RWPE1 (cell line): ENCODE measurements around the gene RPL39L.

Source experiments
- CTCF ChIA-PET: fragments of 350-600 bp; sonication (Branson Sonifier 250); formaldehyde crosslinking; extraction: SDS; loops from one replicate; lab custom pipeline; 2021; lab: Yijun Ruan, JAX
- POLR2A ChIA-PET: fragments of 400-600 bp; formaldehyde crosslinking; extraction: SDS; loops from one replicate; lab custom pipeline; 2020; ENCODE audit warnings: antibody characterized with exemption; ENCODE audit not compliant: low non-redundant PET; lab: Yijun Ruan, JAX
- DNase-seq: peaks from one replicate; pipeline ENCODE4 v3.0.0; 2012; ENCODE audit warnings: low spot score
- H3K27ac ChIP-seq: fragments of 450-650 bp; 2 replicates; pipeline ENCODE4 v1.5.1; 2017
- TF ChIP-seq, protein P1 (sequence below): fragments of 450-650 bp; conservative IDR thresholded peaks from 2 replicates; pipeline ENCODE4 v1.5.1; 2017; ENCODE audit warnings: low read depth, mild to moderate bottlenecking

RPL39L gene

DNA sequence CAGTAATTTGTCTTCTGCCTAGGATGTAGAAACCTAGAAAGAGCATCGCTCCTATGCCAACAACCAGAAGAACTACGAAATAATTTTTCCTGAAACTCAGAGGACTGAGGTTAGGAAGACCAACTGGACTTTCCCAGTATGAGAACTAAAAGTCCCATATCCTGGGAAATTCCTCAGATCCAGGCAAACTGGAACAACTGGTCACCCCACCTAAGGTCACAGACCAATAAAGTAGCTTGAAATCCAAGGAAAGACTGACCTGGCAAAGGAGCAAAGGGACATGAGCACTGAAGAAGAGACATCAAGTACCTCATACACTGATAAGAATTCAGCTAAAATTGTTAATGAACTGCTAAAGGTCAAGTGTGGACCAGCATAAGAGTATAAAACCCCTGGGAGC, 6.6 kb downstream of the RPL39L start:
- no peak overlapping the region for H3K27ac ChIP-seq
- POLR2A ChIA-PET = no interaction called here
- CTCF ChIA-PET = interaction anchor here (0.5 kb wide), 1 partner anchor 196 kb away, joined by 3 read pairs; no protein-coding TSS in a partner anchor
- TF ChIP-seq, protein P1, sequence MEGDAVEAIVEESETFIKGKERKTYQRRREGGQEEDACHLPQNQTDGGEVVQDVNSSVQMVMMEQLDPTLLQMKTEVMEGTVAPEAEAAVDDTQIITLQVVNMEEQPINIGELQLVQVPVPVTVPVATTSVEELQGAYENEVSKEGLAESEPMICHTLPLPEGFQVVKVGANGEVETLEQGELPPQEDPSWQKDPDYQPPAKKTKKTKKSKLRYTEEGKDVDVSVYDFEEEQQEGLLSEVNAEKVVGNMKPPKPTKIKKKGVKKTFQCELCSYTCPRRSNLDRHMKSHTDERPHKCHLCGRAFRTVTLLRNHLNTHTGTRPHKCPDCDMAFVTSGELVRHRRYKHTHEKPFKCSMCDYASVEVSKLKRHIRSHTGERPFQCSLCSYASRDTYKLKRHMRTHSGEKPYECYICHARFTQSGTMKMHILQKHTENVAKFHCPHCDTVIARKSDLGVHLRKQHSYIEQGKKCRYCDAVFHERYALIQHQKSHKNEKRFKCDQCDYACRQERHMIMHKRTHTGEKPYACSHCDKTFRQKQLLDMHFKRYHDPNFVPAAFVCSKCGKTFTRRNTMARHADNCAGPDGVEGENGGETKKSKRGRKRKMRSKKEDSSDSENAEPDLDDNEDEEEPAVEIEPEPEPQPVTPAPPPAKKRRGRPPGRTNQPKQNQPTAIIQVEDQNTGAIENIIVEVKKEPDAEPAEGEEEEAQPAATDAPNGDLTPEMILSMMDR = no peak
- no peak for DNase-seq

DNA sequence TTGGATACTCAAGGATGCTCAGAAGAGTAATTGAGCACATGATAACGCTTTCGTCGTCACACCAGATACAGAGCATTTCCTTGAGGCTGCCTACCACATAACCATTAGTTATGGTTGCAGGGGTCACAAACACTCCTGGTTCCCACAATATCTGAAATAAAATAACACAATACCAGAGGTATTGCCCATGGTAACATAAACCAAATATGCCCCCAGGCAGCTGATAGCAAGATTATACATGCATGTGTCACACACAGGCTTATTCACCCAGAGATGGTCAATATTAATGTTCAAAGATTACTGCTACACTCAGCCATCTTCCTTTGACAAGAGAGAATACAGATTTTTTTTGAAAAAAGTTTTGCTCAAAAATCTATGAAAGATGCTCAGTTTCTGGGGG, 7.3 kb downstream of the RPL39L start:
- TF ChIP-seq, protein P1 = no peak
- CTCF ChIA-PET = interaction anchor here (1.1 kb wide), 1 partner anchor 8 kb away, joined by 3 read pairs; no protein-coding TSS in a partner anchor
- DNase-seq = no peak
- H3K27ac ChIP-seq = no peak overlapping the region
- POLR2A ChIA-PET = no interaction called here

DNA sequence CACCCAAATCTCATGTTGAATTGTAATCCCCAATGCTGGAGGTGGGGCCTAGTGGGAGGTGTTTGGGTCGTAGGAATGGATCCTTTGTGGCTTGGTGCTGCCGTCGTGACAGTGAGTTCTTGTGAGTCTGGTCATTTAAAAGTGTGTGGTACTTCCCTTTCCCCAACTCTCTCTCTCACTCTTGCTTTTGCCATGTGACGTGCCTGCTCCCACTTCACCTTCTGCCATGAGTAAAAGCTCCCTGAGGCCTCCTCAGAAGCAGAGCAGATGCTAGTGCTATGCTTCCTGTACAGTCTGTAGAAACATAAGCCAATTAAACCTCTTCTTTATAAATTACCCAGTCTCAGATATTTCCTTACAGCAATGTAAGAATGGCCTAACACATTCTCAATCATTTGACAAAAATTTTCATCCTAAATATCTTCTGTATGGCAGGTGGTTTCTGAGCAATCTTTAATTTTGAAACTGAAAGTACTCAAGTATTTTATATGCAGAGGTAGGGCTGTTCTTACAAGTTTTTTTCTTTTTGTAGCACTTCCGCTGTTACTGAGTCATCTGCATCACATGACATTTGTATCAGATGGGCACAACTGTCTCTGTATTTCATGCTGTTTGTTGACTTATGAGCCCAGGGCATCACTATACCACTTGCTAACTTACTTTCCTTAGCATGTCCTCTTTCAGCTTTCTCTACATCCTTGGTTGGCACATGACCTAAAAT, 8.8 kb downstream of the RPL39L start:
- H3K27ac ChIP-seq = peak overlapping the region; percentile 74
- POLR2A ChIA-PET = no interaction called here
- TF ChIP-seq, protein P1 = no peak
- CTCF ChIA-PET = interaction anchor here (0.5 to 1.5 kb wide), 4 partner anchors 10 to 17 kb away, joined by 3 to 9 read pairs (median 4); no protein-coding TSS in a partner anchor
- peak; percentile 52 for DNase-seq

DNA sequence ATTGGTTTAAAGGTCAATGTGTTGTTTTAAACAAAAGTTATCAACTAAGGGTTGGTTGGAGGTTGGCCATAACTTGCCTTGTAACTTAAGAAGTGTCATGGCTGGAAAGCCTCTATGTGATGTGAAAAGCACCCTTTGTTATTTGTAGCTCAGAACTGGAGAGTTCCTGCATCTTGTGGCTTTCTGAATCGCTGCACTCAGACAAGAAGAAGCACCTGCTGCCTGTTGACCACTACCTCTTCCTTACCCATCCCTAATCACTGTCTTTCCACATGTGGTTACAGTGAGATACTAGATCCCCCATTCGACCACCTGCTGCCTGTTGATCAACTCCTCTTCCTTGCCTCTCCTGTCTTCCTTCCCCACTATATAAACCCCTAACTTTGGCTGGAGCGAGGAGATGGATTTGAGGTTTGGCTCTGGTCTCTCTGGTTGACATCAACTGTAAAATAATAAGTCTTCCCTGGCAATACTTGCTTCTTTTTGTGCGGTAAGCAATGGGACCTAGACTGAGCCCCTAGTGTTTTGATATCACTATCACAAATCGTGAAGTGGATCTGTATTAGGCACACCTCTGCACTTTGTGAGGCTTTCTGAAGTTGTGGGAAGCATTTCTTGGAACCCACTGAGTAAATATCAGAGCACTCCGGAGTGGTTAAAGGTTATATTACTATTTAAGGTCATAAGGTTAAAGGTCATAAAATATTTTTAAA, 13.8 kb downstream of the RPL39L start:
- ChIA-PET POLR2A (no interaction called here), CTCF (no interaction called here)
- no peak overlapping the region for H3K27ac ChIP-seq
- TF ChIP-seq, protein P1 = no peak
- no peak for DNase-seq

DNA sequence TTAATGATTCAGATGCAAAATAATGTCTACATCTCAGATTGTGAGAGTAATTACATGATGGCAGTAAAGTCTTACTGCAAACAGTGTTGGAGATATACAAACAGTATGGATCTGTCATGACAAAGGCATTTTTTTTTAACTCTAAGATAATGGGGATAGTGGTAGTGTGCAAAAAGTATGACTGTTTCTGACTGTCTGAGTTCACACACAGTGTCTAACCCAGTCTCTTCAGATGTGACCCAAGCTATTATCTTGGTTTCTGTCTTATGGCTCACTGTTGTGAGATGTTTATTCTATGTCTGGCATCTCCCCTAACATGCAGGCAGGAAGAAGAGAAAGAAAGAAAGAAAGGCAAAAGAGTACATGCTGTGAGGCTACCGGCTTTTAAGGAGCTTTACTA, 17.0 kb downstream of the RPL39L start:
- TF ChIP-seq, protein P1 = no peak

DNA sequence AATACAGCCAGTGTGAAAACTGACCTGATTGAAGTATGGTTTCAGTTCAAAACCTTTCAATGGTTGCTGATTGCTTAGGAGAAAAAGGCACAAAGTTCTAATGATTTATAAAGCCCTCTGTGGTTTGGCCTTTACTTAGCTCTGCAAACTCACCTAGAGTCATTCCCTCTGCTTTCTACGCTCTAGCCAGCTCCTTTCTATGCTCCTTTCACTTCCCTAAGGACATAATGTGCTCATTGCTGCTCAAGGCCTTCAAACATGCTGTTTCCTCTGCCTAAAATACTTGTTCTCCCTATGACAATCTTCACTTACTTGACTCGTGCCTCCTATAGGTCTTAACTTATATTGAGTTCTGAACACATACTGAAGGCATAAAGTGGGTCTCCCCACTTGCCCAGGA, 19.0 kb downstream of the RPL39L start:
- ChIA-PET CTCF (interaction anchor here (0.7 kb wide), 1 partner anchor 922 kb away, joined by 3 read pairs; no protein-coding TSS in a partner anchor), POLR2A (no interaction called here)
- TF ChIP-seq, protein P1 = no peak
- no peak for DNase-seq
- no peak overlapping the region for H3K27ac ChIP-seq

More for the DNA sequence above, 17.0 kb downstream of the RPL39L start:
- ChIA-PET POLR2A (no interaction called here), CTCF (interaction anchor here (0.6 kb wide), 1 partner anchor 43 kb away, joined by 3 read pairs; no protein-coding TSS in a partner anchor)
- H3K27ac ChIP-seq = no peak overlapping the region
- DNase-seq = no peak
